DMS53 treated with DMSO at 0.1 percent for 48 hours (cell line): Measurements from ENCODE around the gene ERCC1.

Source experiments
- DNase-seq: peaks from one replicate; lab custom pipeline; 2025; ENCODE audit not compliant: unreplicated experiment; lab: John Stamatoyannopoulos, UW

Gene ERCC1

DNA sequence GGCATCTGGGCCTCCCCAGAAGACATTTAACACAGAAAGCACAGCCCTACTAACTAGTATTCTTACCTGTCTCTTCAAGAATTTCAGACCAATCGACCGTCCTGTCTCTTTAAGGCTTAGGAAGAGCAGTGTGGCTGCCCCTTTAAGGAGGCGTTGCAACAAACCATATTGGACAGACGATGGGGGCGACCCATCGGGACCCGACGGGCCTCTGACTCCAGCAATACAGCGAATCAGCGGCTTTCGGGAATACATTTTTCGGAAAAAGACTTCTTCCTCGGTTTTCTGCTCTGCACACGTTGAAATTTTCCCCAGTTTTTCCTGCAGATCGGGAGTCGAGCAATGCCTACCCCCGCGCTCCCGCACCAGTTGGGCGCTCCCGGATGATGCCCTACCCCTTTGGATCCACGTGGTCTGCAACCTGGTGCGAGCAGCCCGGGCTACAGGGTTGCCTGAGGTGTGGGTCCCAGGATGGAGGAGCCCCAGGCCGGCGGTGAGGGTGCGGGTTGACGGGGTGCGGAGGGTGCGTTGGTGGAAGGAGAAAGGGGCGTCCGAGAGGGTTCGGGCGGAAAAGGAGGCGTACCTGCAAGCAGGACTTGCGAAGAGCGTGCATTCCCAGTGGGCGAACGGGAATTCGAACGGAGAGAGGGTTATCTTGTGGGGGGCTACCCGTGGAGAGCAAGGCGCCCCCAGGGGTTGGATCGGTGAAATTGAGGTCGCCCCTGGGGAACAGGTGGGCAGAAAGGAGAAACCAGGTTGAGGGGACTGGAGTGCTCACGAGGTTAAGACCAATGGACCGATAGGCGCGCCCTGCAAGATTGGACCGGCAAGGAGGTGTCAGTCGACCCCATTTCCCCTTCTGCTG is 17.3 kb downstream of the ERCC1 start, which contains the start of gene POLR1G:
Gene POLR1G, plus strand, starts transcription at position 419 of the 865 bp plus-strand sequence. Its CDS starts 53 bp downstream, at position 472.
- peak; percentile 81 for DNase-seq

DNA sequence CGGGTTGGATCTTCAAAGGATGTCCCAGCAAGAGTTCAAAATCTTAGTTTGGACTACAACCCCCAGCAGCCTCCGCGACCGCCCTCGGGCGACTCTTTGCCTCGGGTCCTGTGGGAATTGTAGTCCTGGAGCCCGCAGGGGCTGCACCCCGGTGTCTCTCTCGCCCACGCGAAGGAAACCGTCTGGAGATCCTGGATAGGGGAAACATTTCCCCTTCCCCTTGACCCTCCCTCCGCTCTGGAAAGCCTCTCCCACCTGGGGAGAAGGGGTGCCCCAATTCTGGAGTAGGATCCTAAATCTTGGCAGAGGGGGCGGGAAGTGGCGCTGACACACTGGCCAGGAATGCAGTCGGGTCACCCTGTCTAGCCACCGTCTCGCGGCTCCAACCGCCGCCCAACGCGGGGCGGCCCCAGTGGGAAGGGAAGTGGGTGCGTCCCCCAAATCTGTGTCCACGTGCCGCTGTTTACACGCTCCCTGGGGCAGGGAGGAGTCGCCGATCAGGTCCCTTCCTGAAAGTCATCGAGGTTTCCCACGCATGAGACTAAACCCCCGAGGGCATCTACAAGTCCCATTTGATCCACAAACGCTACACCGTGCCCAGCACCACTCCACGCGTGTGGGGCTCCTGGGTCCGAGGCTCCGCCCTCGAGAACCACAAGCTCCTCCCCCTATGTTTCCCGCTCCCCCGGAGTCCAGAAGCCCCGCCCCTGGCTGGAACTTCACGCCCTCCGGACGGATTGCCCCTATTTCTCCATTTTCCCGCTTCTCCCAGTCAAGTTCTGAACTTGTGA is 18.1 kb downstream of the ERCC1 start:
- peak; percentile 81 for DNase-seq

DNA sequence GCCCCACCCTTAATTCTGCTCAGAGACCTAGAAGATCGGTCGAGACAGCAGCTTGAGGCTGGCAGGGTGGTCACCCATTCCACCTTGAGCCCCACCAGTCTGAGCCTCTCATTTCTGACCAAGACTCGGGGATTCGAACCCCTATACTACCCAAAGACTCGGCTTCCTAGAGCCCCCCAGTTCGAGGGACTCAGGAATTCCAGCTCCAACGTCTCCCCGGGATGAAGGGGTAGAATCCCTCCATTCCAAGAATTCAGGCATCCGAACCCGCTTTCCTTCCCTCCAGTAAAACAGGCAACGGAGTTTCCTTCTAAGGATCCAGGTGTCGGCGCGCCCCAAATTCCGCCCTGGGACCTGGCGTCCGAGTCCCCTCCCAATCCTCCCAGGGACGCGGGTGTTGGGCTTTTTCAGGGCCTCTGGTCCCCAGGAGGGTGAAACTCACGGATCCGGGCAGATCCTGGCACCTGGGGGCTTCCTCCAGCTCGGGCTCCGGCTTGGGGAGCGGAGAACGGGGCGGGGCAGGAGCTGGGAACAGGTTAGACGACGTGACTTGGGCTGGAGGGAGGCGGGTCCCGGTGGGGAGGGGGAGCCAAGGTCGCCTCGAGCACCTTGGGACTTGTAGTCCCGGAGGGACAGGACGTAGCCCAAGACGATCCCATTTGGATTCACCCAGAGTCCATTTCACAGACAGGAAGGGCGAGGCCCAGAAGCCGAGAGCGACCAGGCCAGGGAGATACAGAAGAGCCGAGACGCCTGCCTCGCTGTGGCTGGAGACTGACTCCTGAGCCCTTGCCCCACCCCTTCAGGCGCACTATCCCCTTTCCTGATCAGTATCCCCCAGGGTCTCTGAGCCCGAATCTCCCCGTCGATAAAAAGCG is 18.9 kb downstream of the ERCC1 start, which contains the start of gene PPP1R13L:
Gene PPP1R13L, minus strand, starts transcription at position 513 of the 878 bp plus-strand sequence. CDS start 6,751 bp downstream, outside the sequence.
- peak; percentile 65 for DNase-seq

DNA sequence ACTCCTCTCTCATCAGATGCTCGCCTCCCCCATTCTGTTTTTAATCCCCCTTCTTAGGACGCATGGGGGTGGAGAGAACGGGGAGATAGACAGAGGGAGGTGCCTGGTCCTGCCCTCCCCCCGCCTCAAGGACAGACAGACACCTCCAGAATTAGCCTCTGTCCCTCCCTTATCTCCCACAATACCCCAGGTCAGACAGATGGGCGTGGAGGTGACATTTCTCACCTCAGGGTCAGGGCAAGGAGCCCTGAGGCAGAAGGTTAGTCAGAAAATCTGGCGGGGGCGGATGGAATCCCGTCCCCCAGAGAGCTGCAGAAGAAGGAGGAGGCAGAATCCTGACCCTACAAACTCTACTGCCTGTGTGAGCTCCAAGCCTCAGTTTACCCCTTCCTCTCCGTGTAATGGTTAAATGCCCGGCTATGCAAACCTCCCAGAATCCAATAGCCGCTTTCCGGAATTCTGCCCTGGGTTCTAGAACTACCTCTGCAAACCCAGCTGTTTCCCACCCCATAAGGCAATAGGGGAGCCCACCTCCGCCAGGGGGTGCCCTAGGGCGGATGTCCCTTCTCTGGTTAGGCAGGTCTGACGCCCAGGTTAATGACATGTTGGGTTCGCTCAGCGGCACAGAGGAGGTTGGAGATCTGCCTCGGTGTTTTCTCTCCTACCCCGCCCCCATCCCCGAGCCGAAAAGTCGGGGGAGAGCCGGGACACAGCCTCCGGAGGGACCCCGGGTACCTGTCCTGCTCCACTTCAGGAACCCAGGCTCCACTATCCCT is 19.7 kb downstream of the ERCC1 start:
- DNase-seq, result peak; percentile 22

DNA sequence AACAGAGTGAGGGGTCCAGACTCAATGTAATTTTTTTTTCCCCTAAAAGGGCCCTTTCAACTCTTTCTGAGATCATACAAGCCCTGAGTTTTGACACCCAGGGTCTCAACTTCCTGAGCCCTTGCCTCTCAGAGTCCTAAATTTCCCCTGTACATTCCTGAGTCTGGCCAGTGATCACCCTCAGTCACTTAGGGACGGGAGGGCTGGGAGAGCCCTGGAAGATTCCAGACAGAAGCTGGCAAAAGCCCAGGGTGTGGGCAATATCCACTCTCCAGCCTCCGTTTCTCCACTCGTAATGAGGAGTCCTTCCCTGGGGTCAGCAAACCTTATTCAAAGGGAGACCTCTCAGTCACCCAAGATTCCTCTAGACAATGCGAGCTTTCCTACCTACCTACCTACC is 20.4 kb downstream of the ERCC1 start:
- no peak for DNase-seq

DNA sequence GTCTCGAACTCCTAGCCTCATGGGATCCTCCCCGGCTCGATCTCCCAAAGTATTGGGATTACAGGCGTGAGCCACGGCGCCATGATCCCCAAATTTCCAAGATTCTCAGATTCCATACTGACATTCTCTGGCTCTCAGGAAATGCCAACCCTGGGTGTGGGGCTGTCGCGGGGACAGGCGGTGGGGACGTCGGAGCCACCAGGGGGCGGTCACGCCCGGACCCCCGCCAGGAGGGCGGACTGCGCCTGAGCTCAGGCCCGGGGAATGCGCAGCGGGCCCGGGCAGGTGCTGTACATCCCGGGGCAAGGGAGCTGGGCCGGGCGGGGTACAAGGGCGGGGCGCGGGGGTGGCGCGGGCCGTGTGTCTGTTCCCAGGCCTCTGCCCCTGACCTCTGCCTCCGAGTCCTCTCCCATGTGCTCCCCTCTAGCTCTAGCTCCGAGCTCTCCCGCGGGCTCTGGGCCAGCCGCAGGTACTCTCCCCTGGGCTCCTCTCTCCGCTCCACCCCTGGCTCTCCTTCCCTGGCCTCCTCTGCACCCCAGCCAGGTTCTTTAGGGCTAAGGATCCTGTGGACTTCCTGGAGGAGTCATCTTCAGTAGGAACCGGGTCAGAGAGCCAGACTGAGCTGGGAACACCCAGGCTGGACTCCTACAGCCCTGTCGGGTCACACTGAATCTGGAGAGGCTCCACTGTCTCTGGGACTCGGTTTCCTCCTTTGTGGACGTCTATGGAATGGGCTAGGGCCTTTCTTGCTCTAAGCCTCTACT is 21.2 kb downstream of the ERCC1 start:
- DNase-seq, result no peak

DNA sequence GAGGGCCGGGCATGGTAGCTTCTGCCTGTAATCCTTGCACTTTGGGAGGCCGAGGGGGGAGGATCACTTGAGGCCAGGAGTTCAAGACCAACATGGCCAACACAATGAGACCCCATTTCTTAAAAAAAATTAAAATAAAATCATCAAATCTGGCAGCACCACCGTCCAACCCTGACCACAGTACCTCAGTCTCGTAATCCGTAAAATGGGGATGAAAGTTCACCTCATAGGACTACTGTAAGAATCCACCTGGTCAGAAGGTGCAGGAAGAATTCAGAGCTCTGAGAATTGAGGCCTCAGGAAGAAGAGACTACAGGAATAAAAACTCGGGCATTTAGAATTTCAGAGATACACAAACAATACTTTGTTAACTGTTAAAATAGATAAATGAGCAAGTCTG is 21.9 kb downstream of the ERCC1 start:
- DNase-seq, result no peak

DNA sequence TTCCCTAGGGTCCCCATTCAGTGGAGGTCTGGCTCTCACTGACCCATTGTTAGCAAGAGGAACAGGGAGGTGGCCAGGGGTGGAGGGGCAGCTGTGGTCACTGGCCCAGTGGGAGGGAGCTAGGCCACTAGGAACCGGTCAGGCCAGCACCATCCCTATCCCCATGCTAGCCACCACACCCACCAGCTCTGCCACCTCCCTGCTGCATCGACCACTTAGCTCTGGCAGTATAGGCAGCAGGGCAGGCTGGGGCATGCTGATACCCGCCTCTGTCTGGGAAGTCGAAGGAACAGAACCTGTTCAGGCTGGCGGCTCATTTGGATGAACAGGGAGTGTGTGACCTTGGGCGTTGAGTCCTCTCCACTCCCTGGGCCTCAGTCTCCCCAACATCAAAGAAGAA is 23.5 kb downstream of the ERCC1 start:
- no peak for DNase-seq

DNA sequence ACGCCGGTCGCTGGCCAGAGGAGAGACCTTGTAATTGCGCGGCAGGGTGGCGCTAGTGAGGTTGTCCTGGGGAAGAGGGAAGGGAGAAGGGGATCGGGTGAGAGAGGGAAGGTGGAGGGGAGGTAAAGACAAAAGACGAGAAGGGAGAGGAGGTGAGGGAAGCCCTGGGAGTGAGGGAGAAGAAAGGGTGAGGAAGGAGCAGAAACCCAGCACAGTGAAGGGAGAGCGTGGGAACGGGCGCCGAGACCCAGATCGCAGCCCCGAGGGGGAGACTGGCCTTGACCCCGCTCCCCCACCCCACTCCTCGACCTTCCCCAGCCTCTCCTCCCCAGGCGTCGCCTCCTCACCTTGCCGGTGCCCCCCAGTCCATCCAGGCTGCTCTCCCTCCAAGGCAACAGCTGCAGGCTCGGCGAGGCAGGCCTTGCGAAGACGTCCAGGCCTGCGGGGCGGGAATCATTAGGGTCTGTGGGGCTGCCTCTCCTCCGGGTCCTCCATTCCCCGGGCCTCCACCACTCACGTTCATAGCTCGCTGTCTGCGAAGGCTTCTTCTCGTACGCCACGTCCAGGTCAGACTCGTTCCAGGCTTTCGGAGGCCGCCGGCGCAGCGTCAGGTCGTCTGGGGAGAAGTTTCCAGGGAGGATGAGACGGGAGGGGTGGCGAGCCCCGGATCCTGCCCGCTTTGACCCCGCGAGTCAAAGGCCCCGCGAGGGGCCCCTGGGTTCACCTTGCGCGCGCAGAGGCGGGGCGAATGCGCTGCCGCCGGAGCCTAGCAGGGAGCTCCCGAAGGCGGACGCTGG is 27.7 kb downstream of the ERCC1 start:
- DNase-seq, result no peak

DNA sequence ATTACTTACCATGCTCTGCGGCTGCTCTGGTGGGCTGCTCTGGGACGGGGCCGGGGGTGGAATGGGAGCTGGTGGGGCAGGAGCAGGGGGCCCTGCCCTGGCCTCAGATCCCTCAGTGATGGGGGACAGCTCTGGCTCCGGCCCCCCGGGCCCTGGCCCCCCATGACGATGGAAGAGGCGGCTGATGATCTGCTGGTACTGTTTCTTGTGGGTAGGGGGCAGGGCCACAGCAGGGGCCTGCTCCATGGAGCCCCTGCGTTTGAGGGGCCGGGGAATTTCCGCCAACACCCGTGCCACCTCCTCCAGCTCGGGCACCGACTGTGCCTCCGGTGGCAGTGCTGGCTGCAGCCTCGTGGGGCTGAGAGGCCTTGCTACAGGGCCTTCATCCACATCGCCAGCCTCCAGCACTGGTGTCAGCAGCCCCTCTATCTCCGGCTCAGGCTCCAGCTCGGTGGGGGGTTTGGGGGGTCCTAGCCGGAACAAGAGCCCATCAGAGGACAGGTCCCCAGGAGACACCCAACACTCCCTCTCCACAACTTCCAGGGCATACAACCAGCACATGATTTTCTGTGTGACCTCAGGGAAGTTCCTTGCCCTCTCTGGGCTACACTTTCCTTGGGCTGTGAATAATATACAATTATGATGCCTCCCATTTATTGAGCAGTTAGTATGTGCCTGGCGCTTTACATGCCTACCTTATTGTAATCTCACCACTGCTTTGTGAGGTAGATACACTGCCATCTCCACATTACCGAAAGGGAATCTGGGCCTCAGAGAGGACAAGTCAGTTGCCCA is 31.6 kb downstream of the ERCC1 start:
- DNase-seq, result no peak

DNA sequence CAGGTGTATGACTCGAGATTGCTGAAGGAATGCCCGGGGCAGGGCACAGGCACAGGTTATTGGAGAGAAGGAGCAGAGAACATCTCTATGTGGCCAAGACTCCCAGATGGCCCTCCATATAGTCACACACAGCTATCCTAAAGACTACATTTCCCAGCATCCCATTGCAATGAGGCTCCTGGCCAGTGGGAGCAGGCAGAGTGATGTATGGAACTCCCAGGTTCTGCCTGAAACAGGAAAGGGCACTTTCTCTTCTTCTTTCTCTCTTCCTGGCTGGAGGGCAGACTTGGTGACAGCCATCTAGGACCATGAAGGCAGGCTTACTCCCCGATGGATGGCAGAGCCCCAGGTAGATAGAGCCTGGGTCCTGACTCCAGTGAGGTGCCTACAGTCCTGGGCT is 32.4 kb downstream of the ERCC1 start:
- no peak for DNase-seq

DNA sequence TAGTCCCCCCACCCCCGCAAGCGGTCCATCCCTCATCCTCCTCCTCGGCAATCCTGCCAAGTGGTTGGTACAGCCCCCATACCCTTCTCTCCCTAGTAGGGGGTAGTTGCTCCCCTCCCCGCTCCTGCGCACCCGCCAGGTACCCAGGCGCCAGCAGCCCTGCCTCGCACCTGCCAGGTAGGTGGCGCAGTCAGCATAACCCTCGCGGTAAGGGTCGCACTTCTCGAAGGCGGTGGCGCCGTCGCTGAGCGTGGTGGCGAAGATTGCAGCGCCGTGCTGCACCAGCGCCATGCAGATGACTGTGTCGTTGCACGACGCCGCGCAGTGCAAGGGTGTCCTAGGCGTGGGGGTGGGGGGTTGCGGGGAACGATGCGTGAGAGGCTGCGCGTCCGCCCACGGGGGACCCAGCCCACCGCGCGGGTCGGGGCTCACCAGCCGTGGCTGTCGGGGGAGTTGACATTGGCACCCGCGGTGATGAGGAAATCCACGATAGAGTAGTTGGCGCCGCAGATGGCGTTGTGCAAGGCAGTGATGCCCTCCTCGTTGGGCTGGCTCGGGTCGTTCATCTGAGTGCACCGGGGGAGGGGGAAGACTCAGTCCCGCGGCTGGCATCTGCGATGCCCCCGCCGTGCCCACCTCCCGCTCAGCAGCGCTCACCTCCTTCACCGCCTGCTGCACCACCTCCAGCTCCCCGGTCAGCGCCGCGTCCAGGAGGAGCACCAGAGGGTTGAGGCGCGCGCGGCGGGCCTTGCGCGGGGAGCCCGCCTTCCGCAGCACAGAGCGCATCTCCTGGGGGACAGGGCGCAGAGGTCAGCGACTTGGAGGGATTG is 38.1 kb downstream of the ERCC1 start:
- no peak for DNase-seq

DNA sequence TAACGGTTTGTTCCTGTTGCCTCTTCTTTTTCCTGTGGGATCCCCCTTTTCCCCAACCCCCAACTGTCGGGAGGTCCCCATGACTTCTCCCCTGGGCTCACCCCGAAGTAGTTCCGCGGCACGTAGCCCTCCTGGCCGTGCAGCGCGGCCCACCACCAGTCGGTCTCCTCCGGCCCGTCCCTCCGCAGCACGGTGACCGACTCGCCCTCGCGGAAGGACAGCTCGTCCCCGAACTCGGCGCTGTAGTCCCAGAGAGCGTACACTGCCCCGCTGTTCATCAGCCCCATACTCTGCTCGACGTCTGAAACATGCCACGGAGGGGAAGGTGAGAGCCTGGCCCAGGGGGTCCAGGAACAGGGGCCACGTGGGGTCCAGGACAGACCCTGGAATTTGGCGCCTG is 41.3 kb downstream of the ERCC1 start:
- no peak for DNase-seq

DNA sequence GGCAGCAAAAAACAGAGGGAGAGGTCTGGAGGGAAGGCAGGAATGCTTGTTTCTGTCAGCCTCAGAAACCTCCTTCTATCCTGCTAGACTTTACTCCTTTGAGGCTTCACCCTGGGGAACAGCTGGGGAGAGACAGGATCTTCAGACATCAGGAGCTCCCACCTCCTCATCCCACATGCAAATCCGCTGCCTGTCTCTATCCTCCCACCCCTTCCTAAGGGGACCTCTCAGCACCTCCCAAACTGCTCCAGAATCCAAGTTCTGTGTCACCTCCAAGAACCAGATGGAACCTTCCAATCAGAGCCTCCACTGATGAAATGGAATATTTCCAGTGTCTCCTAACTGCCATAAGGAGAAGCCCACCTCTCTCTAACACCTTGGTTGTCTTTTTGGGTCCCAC is 43.6 kb downstream of the ERCC1 start:
- DNase-seq, result no peak

DNA sequence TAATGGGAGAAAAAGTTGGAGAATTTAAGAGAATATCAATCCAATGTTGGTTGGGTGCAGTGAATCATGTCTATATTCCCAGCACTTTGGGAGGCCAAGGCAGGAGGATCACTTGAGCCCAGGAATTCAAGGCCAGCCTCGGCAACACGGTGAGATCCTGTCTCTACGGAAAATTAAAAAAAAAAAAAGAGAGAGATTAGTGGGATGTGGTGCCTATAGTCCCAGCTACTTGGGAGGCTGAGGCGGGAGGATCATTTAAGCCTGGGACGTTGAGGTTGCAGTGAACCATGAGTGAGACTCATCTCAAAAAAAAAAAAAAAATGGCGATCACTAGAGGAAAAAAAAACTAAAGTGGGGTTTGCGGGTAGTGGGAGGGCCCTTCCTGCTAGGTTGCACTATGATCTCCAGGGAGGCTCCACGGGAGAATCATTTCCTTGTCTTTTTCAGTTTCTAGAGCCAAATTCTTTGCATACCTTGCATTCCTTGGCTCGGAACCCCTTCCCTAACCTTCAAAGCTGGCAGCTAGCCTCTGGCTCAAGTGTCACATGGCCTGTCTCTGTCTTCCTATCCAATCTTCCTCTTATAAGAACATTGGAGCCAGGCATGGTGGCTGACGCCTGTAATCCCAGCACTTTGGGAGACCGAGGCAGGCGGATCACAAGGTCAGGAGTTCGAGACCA is 47.5 kb downstream of the ERCC1 start:
- no peak for DNase-seq

DNA sequence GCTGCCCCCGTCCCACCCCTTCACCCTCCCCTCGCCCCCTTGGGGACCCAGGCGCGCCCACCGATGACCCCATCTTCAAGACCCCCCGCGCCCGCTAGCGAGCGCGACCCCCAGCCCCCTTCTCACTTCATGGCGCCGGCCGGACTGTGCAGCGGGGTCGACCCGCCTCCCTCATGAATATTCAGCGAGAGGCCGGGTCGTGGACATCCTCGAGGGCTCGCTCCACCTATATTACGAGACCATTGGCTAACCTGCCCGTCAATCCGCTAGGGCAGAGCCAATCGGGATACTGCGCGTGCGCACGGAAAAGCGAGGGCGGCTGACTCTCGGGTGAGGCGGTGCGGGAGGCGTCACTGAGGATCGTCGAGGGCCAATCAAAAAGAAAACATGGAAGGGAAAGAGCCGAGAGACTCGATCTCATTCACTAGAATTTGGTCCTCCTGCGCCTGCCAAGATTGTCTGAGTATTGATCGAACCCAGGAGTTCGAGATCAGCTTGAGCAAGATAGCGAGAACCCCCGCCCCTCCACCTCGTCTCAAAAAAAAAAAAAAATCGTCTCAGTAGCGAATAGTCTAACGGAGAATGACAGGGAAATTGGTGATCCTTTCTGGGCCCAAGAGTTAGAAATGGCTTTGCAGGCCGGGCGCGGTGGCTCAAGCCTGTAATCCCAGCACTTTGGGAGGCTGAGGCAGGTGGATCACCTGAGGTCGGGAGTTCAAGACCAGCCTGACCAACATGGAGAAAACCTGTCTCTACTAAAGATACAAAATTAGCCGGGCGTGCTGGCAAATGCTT is 53.1 kb downstream of the ERCC1 start, which contains the start of gene ERCC2:
Gene ERCC2, minus strand, starts transcription at position 164 of the 795 bp plus-strand sequence. Its CDS starts 33 bp downstream, at position 131.
- DNase-seq, result peak; percentile 81
